Stimulated activated CD4-positive, alpha-beta T cell treated with anti-CD3 and anti-CD28 coated beads, Interleukin-1b, Interleukin-23, amount 100 ng/mL, for 4 hours (primary cell): ENCODE measurements around the gene LRFN2.

Experiments
- DNase-seq, 2 donors: peaks; one replicate each; pipeline ENCODE4 v3.0.0-alpha.2; 2020; ENCODE audit warnings: low read depth in 2 of 2

LRFN2 gene

DNA sequence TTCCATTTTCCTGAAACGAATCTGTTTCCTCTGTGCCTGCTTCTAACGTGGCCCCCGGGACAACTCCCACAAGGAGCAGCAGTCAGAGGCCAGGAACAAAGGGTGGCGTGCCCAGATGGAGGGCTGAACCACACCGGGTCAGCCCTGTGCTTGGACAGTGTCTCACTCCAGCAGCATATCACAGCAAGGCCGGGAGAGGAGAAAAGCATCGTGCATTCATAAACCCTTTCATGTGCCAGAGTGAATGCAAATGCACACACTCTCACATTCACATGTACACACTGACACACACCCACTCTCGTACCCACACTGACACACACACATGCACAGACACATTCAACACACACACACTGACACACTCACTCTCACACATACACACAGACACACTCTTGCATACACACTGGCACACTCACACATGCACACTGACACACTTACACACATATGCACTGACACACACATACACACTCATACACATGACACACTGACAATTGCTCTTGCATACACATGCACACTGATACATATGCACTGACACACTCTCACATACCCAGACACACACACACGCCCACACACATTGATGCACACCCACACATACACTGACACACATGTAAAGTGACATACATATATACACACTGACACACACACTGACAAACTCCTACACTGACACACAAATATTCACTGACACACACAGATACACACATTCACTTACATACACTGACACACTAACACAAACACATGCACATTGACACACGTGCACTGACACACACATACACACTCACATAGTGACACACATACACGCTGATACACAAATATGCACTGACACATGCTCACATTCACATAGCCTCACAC, 237.0 kb downstream of the LRFN2 start:
- no peak for DNase-seq

DNA sequence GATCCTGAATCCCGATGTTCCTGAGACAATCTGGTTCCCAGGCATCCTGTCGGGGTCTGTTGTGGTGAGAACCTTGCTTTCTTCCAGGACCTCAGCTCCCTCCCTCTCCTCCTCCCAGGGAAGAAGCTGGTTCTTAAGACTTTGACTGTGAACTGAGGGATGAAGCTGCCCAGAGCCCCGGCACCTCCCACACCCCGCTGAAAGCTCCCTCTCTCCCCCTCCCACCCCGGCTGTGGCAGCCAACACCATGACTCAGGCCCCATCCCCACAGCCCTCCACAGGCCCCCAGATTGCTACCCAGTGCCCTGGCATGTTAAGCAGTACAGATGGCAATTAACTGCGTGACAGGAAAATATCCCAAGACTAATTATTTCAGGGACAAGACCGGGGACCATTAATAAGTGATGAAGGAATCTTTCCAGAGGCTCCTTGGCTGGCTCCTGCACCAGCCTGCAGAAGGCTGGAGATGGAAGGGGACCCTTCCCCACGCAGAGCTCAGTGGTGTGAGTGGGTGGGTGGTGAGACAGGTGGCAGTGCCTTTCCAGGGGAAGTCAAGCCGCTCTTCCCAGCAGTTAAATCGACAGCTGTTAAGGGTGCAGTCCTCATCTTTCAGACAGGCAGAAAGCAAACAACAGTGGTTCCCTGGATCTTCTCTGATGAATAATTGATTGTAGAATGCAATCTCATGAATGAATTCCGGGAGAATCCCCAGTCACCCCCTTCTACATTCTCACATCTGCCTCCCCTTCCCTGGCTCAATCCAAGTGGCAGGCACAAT, 237.9 kb downstream of the LRFN2 start:
- no peak for DNase-seq

DNA sequence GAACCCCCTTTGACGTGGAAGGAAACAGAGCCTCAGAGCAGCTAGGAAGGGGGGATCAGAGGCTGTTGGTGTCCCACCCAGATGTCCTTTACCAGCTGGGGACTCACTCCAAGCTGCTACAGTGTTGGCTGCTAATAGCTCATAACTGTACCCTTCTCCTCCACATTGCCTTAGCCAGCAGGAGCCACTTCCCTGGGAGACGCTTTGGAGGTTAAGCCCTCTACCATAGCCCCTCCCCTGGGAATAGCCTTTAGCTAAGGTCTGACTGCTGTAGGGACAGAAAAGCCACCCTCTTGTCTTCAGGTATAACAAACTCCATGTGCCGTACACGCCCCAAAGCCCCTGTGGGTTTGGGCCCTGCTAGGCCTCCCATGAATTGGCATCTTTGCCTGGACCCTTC, 238.6 kb downstream of the LRFN2 start:
- no peak for DNase-seq

DNA sequence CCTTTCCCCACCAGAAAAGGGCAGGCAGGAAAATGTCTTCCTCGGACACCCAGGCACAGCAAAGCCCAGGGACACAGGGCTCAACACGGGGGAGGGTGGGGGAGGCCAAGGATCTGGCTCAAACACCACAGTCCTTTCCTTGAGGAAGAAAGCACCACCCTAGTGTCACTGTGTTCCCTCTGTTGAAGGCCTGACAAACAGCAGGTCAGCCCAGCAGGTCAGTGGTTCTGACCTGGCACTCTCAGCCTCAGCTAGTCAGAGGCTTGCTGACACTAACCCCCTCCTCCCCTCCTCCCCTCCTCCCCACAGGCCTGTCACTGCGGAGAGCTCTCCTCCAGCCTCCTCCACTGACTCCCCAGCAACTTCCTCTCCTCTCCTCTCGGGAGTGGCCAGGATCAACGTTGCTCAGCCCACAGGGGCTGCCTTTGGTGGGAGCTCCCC, 239.6 kb downstream of the LRFN2 start:
- no peak for DNase-seq

DNA sequence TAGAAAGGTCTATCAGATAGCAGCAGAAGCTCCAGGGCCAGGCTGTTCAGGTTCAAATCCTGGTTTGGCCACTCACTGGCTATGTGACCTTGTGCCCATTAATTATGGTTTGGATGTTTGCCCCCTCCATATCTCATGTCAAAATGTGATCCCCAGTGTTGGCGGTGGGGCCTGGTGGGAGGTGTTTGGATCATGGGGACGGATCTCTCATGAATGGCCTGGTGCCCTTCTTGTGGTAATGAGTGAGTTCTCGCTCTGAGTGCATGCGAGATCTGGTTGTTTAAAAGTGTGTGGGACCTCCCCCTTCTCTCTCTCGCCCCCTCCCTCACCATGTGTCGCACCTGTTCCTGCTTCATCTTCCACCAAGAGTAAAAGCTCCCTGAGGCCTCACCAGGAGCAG, 240.9 kb downstream of the LRFN2 start:
- no peak for DNase-seq

DNA sequence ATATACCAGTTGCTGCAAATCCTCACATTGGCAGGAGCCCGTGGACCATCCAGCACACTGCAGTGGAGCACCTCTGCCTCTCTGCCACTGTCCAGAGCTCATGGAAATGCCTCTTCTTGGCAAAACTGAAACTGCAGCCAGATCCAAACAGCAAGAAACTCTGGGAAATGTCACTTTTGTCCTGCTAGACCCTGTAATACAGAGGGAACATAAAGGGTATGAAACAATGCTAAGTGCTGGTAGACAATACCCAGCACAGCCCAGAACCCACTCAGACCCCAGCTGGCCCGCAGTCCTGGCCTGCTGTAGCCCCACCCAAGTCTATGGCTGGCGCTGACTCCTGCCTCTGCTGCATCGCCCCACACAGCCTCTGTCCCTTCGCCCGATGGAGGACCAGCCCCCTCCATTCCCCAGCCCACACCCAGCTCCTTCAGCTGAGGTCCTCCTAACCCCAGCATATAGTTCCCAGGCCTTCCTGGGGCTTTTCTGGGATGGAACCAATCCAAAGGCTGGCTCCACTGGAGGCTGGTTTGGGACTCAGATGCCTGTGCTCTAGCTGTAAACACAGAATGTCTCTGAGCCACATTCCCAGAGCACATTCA, 242.5 kb downstream of the LRFN2 start:
- DNase-seq = no peak

GRCh38 chr6:40343877-40344565, 243.1 kb downstream of the LRFN2 start:
- DNase-seq = no peak

- no peak for DNase-seq
These were observed 243.8 kb downstream of the LRFN2 start for GRCh38 chr6:40343318-40343876.

DNA sequence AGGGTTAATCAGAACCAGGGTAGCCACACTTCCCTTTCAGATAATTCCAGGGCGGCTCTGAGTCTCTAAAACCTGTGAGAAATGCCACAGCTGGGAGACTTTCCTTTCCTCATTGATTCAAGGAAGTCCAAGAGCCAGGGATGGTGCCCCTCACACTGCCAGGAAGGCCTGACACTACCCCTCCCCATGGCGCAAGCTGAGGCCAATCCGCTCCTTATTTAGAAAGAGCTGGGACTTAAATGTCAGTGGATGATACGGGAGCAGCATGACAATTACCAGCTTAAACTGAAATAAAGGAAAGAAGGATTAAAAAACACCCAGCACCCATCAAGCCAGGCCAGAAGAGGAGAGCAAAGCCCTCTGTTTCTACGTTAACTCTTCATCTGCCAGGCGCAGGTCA, 244.4 kb downstream of the LRFN2 start:
- DNase-seq = no peak

DNA sequence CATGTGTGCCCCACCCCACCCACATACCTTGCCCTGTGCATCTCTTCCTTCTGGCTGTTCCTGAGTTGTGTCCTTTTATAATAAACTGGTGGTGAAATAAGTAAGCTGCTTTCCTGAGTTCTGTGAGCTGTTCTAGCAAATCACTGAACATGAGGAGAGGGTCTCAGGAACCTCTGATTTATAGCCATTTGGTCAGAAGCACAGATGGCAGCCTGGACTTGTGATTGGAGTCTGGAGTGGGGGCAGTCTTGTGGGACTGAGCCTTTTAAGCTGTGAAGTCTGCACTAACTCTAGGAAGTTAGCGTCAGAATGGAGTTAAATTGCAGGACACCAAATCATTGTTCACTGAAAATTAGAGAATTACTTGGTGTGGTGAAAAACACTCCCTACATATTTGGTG, 245.4 kb downstream of the LRFN2 start:
- DNase-seq = no peak
